Vagina (tissue), 2 donors: ENCODE measurements around the gene UBL3. TPM values are rescaled to one million over a fixed set of nuclear protein-coding genes. Genes with fewer than 3 reads are reported as not detected.
A peak's percentile ranks its signal among the peaks of the same experiment; 100 is the strongest.

Source experiments
- DNase-seq, 2 donors: peaks; one replicate each; pipeline ENCODE4 v3.0.0-alpha.2; 2017; ENCODE audit errors: extremely low spot score in 2 of 2
- H3K27ac ChIP-seq: fragments of 200-600 bp; sonication (generic); one replicate; pipeline ENCODE4 v1.5.1; 2019
- H3K27me3 ChIP-seq: fragments of 200-600 bp; sonication (generic); one replicate; pipeline ENCODE4 v1.5.1; 2019
- H3K36me3 ChIP-seq, 2 donors: fragments of 200-600 bp; sonication (generic); one replicate each; pipeline ENCODE4 v1.5.1; 2017 to 2019
- H3K4me1 ChIP-seq: fragments of 200-600 bp; sonication (generic); one replicate; pipeline ENCODE4 v1.5.1; 2019
- H3K4me3 ChIP-seq, 2 donors: fragments of 200-600 bp; sonication (generic); 1 replicate in 1 of 2; 2 replicates in 1 of 2; pipeline ENCODE4 v1.5.1; 2016 to 2019
- H3K9me3 ChIP-seq: fragments of 200-600 bp; sonication (generic); one replicate; pipeline ENCODE4 v1.5.1; 2019
- POLR2A ChIP-seq, 2 donors: fragments of 450-650 bp; IDR thresholded peaks; one replicate each; pipeline ENCODE4 v1.6.1; 2017; ENCODE audit warnings: antibody characterized with exemption in 2 of 2, mild to moderate bottlenecking in 2 of 2, moderate library complexity in 2 of 2
- POLR2AphosphoS5 ChIP-seq, 2 donors: sonication (generic); formaldehyde crosslinking; IDR thresholded peaks; one replicate each; pipeline ENCODE4 v1.9.0; 2017; ENCODE audit warnings: antibody characterized with exemption in 2 of 2, mild to moderate bottlenecking in 2 of 2, low read depth in 1 of 2; ENCODE audit not compliant: insufficient read depth in 1 of 2
- intact Hi-C: fragments of 100-400 bp; cut with DNase I; formaldehyde crosslinking; loops from one replicate; pipeline ENCODE4 v1.15.1; 2023
- total RNA-seq: library from RNA; depleted of rRNA; stranded (reverse); fragments of >200 nt; gene quantifications from one replicate; pipeline ENCODE4 v1.2.3, GENCODE V29; 2016
- TF ChIP-seq, protein P1 (sequence below), 3 experiments: fragments of 450-650 bp in 2 of 3; fragments of 200-600 bp in 1 of 3; sonication (generic) in 1 of 3; IDR thresholded peaks; one replicate each; pipeline ENCODE4 v1.5.1; 2017 to 2019; ENCODE audit warnings: antibody characterized with exemption in 3 of 3, mild to moderate bottlenecking in 2 of 3, moderate library complexity in 2 of 3

UBL3 gene
- total RNA-seq, 1 donor from 2014 or later: 33.4 TPM

GRCh38 chr13:29857085-29857484 is 6.7 kb upstream of the UBL3 start:
- H3K4me3 ChIP-seq: no peak overlapping the region
- no peaks in the 10 kb centered on the region for H3K4me1 ChIP-seq
- H3K27ac ChIP-seq: no peak overlapping the region
- no peaks in the 10 kb centered on the region for H3K27me3 ChIP-seq
- TF ChIP-seq, protein P1, sequence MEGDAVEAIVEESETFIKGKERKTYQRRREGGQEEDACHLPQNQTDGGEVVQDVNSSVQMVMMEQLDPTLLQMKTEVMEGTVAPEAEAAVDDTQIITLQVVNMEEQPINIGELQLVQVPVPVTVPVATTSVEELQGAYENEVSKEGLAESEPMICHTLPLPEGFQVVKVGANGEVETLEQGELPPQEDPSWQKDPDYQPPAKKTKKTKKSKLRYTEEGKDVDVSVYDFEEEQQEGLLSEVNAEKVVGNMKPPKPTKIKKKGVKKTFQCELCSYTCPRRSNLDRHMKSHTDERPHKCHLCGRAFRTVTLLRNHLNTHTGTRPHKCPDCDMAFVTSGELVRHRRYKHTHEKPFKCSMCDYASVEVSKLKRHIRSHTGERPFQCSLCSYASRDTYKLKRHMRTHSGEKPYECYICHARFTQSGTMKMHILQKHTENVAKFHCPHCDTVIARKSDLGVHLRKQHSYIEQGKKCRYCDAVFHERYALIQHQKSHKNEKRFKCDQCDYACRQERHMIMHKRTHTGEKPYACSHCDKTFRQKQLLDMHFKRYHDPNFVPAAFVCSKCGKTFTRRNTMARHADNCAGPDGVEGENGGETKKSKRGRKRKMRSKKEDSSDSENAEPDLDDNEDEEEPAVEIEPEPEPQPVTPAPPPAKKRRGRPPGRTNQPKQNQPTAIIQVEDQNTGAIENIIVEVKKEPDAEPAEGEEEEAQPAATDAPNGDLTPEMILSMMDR (IDR thresholded peaks at IDR 0.05): no peak
- TF ChIP-seq POLR2A (IDR thresholded peaks at IDR 0.05) (no peak), POLR2AphosphoS5 (IDR thresholded peaks at IDR 0.05; ENCODE audit: insufficient read depth in 1 of 2, low read depth in 1 of 2) (no peak)
- H3K9me3 ChIP-seq: no peaks in the 10 kb centered on the region
- no peaks in the 10 kb centered on the region for H3K36me3 ChIP-seq
- no peak for DNase-seq
- intact Hi-C loops: loop anchor here (10.0 kb wide), 1 partner anchor 68 kb away; no protein-coding TSS in a partner anchor

DNA sequence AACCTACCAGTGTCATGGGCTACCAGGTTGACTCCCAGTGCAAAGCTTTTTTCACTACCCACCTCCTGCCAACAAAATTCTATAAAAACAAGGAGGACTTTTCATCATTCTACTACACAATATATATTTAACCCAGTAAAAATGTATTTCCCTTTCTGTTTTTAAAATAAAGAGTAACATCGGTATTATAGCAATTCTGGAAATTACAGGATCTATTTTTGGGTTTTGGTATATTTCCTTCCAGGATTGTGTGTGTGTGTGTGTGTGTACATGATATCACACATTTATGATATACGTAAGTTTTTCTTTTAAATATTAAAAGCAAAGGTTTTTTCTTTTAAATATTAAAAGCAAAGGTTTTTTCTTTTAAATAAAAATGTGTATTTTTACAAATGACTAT is 6.0 kb upstream of the UBL3 start:
- Histone ChIP-seq H3K27ac (no peak overlapping the region), H3K9me3 (no peaks in the 10 kb centered on the region), H3K4me3 (no peak overlapping the region), H3K4me1 (no peaks in the 10 kb centered on the region), H3K36me3 (no peaks in the 10 kb centered on the region), H3K27me3 (no peaks in the 10 kb centered on the region)
- no peak for DNase-seq
- intact Hi-C loops: loop anchor here (10.0 kb wide), 1 partner anchor 68 kb away; no protein-coding TSS in a partner anchor
- TF ChIP-seq, protein P1 (IDR thresholded peaks at IDR 0.05): no peak
- TF ChIP-seq POLR2AphosphoS5 (IDR thresholded peaks at IDR 0.05; ENCODE audit: insufficient read depth in 1 of 2, low read depth in 1 of 2): no peak
- no peak for TF ChIP-seq POLR2A (IDR thresholded peaks at IDR 0.05)

DNA sequence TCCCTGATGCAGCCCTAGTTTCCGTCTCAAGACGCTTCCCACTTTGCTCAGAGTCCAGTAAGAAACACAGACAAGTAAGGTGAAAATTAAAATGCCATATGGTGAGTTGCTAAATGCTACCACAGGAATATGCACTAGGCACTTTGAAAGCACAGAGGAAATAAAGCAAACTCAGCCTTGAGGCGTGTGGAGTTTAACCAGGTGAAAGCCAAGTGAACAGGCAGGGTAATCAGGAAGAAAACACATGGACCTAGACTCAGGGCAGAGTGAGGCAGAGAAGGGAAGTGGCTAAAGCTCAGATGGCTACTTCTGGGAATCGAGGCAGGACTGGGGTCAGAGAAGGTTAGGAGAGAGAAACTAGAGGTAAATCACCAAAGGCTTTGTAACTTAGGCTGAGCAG is 5.4 kb upstream of the UBL3 start:
- intact Hi-C loops: loop anchor here (10.0 kb wide), 1 partner anchor 69 kb away; no protein-coding TSS in a partner anchor

GRCh38 chr13:29855009-29855408 is 4.6 kb upstream of the UBL3 start:
- intact Hi-C loops: loop anchor here (10.0 kb wide), 1 partner anchor 70 kb away; no protein-coding TSS in a partner anchor
- no peaks in the 10 kb centered on the region for H3K36me3 ChIP-seq
- H3K27me3 ChIP-seq: no peaks in the 10 kb centered on the region
- H3K9me3 ChIP-seq: no peaks in the 10 kb centered on the region
- no peak overlapping the region for H3K4me3 ChIP-seq
- no peak for DNase-seq
- peaks cover 6% of the 10 kb centered on the region for H3K4me1 ChIP-seq
- H3K27ac ChIP-seq: no peak overlapping the region
- TF ChIP-seq, protein P1 (IDR thresholded peaks at IDR 0.05): no peak
- TF ChIP-seq POLR2A (IDR thresholded peaks at IDR 0.05): no peak
- no peak for TF ChIP-seq POLR2AphosphoS5 (IDR thresholded peaks at IDR 0.05; ENCODE audit: insufficient read depth in 1 of 2, low read depth in 1 of 2)

More for the DNA sequence above, 5.4 kb upstream of the UBL3 start:
- no peaks in the 10 kb centered on the region for H3K27me3 ChIP-seq
- H3K4me1 ChIP-seq: peaks cover 5% of the 10 kb centered on the region
- DNase-seq: no peak
- TF ChIP-seq POLR2A (IDR thresholded peaks at IDR 0.05): no peak
- TF ChIP-seq, protein P1 (IDR thresholded peaks at IDR 0.05): no peak
- no peak for TF ChIP-seq POLR2AphosphoS5 (IDR thresholded peaks at IDR 0.05; ENCODE audit: insufficient read depth in 1 of 2, low read depth in 1 of 2)
- H3K36me3 ChIP-seq: no peaks in the 10 kb centered on the region
- H3K9me3 ChIP-seq: no peaks in the 10 kb centered on the region
- H3K27ac ChIP-seq: no peak overlapping the region
- no peak overlapping the region for H3K4me3 ChIP-seq

GRCh38 chr13:29853131-29853530 is 2.7 kb upstream of the UBL3 start:
- Histone ChIP-seq H3K9me3 (no peaks in the 10 kb centered on the region), H3K36me3 (no peaks in the 10 kb centered on the region), H3K27ac (peak overlapping the region; percentile 0), H3K4me1 (peaks cover 6% of the 10 kb centered on the region), H3K27me3 (no peaks in the 10 kb centered on the region), H3K4me3 (no peak overlapping the region)
- DNase-seq: no peak
- TF ChIP-seq, protein P1 (IDR thresholded peaks at IDR 0.05): no peak
- TF ChIP-seq POLR2AphosphoS5 (IDR thresholded peaks at IDR 0.05; ENCODE audit: insufficient read depth in 1 of 2, low read depth in 1 of 2): no peak
- no peak for TF ChIP-seq POLR2A (IDR thresholded peaks at IDR 0.05)
- intact Hi-C loops: loop anchor here (10.0 kb wide), 1 partner anchor 72 kb away; no protein-coding TSS in a partner anchor
